Measurements from ENCODE around the gene KPNA3.
"Not testable (repeated sequence)": the region's sequence is repeated elsewhere in the genome, so short reads cannot be mapped to it uniquely, and the experiment has no call there.

Gene KPNA3

DNA sequence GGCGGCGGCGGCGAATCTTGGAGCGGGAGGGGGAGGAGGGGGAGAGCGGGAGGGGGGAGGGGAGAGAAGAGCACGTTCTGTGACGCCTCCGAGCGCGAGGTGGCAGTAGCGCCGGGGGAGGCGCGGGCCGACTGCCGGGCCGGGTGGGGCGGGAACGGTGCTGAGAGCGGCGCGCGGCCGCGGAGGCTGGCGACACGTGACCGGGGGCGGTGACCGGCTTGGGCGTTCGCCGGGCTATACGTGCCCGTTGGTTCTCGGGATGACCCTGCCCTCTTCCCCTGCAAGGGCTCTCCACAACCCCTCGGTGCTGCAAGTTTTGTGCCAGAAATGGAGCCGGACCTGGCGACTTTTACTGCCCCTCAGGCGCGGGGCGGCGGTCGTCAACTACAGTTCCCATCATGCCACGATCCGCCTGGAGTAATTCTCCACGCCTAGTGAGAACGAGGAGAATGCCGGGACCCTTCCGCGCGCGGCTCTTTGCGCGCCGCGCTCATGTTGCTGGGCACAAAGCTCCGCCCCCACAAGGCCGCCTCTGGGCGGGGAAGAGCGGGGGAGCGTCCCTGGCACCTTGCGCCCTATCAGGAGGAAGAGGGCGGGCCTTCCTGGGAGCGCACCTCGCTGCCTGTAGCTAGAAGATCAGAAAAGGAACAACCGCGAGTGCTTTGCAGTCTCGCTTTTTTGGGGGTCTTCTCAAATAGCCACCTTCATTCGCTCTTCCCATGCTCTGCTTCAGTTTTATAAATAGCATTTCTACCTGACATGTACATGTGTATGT lies at the start of gene KPNA3:
KPNA3 (minus strand) TSS at position 133 of the 775 bp plus-strand sequence. CDS start 176 bp downstream, outside the sequence.
- DNase-seq (ENCODE audit: extremely low spot score, insufficient read length, low read depth) (peak; percentile 87), FAIRE-seq (peak; percentile 91)

- FAIRE-seq (no peak), DNase-seq (ENCODE audit: extremely low spot score, insufficient read length, low read depth) (no peak)
These were observed 49.5 kb upstream of the KPNA3 start for GRCh38 chr13:49841964-49842363.

DNA sequence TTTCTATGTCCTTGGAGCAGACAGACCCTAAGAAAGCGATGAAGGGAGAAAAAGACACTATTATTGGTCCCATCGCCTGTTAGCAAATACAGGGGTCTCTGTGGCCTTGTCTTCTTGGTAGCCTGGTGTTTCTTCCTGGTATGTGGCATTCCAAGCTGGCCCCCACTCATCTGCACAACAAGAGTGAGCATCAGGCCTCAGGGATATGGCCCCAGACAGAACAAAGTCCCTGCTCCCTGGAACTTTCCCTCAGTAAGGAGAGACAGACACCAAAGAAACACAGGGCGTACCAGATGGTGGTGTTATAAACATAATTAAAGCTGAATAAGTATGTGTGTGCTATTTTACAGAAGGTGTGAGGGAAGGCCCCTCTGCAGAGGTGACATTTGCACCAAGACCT lies 48.2 kb upstream of the KPNA3 start:
- DNase-seq (ENCODE audit: extremely low spot score, insufficient read length, low read depth), result no peak
- FAIRE-seq, result no peak

DNA sequence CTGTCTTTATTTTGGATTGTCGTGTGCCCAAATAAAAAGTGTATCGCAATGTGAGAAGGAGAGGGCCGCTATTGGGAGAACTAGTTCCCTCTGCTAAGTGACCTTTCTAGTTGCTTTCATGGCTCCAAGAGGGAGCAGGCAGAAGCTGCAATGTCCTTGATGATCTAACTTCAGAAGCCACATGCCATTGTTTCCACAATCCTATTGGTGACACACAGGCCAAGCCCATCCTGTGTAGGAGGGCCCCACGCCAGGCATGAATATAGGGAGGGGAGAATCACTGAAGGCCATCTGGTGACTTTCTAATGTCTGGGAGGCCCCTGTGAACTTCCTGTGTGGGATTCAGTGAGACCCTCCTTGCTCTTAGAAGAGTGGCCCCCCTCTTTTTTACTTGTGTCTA lies 47.8 kb upstream of the KPNA3 start:
- DNase-seq (ENCODE audit: extremely low spot score, insufficient read length, low read depth), result no peak
- no peak for FAIRE-seq

- DNase-seq (ENCODE audit: extremely low spot score, insufficient read length, low read depth) (no peak), FAIRE-seq (no peak)
These were observed 46.5 kb upstream of the KPNA3 start for GRCh38 chr13:49838989-49839388.

- DNase-seq (ENCODE audit: extremely low spot score, insufficient read length, low read depth) (no peak), FAIRE-seq (no peak)
These were observed 44.0 kb upstream of the KPNA3 start for GRCh38 chr13:49836516-49836915.

DNA sequence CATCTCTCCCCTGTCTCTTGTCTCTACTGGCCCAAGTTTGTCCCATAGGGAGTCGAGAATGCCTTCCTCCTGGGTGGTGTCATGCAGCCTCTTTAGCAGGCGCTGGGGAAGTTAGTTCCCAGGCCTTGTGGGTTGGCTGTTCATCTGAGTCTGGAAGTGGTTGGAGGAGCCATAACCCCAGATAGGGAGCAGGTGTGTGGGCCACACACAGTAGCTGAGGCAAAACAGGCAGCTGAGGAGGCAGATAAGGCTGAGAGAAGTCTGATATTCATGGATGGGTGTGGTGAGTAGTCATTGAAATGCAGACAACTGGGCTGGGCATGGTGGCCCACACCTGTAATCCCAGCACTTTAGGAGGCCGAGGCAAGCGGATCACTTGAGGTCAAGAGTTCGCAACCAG lies 40.9 kb upstream of the KPNA3 start:
- FAIRE-seq, result no peak
- DNase-seq (ENCODE audit: extremely low spot score, insufficient read length, low read depth), result no peak

GRCh38 chr13:49831455-49831854 lies 39.0 kb upstream of the KPNA3 start:
- DNase-seq (ENCODE audit: extremely low spot score, insufficient read length, low read depth) (no peak), FAIRE-seq (no peak)

DNA sequence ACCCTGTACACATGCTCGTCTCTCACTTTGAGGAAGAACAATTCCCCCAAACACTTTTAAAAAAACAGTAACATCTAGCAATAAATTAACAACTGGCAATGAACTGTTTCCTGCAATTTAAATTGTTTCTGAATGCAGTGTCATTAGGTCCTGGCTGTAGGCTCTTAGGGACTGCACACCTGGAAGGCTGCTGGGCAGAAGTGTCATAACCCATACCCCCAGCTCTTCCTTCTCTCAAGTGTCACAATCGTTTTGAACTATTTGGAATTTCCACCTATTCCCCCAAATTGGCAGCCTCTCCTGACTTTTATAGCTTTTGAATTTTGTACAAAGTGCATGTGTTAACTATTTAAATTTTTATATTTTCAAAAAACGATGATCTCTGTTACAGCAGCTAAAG lies 38.2 kb upstream of the KPNA3 start:
- FAIRE-seq (no peak), DNase-seq (ENCODE audit: extremely low spot score, insufficient read length, low read depth) (no peak)

GRCh38 chr13:49829715-49830114 lies 37.2 kb upstream of the KPNA3 start:
- no peak for FAIRE-seq
- no peak for DNase-seq (ENCODE audit: extremely low spot score, insufficient read length, low read depth)

DNA sequence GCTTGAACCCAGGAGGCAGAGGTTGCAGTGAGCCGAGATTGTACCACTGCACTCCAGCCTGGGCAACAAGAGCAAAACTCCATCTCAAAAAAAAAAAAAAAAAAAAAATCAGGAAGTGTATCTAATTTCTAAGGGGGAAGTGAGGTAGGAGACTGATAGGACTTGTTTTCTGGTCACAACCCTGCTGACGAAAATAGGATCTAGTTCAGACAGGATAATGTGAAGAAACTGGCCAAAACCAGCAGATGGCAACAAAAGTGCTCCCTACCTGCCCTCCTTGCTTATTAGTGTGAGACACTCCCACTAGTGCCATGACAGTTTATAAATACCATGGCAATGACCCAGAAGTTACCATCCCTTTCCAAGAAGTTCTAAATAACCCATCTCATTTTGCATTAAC lies 36.0 kb upstream of the KPNA3 start:
- FAIRE-seq, result no peak
- DNase-seq (ENCODE audit: extremely low spot score, insufficient read length, low read depth), result no peak

- no peak for DNase-seq (ENCODE audit: extremely low spot score, insufficient read length, low read depth)
- no peak for FAIRE-seq
These were observed 35.4 kb upstream of the KPNA3 start for GRCh38 chr13:49827891-49828290.

GRCh38 chr13:49827336-49827735 lies 34.9 kb upstream of the KPNA3 start:
- FAIRE-seq (no peak), DNase-seq (ENCODE audit: extremely low spot score, insufficient read length, low read depth) (no peak)

- FAIRE-seq (no peak), DNase-seq (ENCODE audit: extremely low spot score, insufficient read length, low read depth) (no peak)
These were observed 28.9 kb upstream of the KPNA3 start for GRCh38 chr13:49821216-49822009.

DNA sequence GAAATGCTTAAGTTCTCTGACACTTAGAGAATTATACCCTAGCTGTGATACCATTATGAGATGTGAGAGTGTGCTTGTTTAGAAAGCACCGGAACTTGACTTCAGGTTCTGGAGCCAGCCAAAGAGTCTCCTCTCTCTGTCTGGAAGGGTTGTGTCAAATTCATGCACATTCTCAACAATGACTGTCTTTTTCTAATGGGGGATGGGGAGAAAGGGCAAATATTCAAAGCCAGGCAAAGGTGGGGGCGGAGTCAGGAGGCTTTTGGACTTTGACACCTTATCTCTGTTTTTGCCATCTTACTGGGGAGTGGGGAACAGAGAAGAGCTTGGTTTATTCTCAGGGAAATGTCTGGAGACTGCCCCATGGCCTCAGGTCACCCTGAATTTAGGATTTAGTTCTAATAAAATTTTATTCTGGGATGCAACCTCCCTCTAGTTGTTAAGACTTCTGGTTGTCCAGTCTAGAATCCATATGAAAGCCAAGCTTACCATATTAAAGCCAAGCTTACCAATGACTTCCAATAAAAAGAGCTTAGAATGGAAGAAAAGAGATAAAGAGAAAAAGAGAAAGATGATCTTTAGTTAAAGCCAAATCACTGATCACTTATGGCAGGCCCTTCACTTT lies 28.2 kb upstream of the KPNA3 start:
- FAIRE-seq, result no peak
- DNase-seq (ENCODE audit: extremely low spot score, insufficient read length, low read depth), result no peak

- DNase-seq (ENCODE audit: extremely low spot score, insufficient read length, low read depth); FAIRE-seq: not testable (repeated sequence)
These were observed 23.6 kb upstream of the KPNA3 start for GRCh38 chr13:49816047-49816446.

DNA sequence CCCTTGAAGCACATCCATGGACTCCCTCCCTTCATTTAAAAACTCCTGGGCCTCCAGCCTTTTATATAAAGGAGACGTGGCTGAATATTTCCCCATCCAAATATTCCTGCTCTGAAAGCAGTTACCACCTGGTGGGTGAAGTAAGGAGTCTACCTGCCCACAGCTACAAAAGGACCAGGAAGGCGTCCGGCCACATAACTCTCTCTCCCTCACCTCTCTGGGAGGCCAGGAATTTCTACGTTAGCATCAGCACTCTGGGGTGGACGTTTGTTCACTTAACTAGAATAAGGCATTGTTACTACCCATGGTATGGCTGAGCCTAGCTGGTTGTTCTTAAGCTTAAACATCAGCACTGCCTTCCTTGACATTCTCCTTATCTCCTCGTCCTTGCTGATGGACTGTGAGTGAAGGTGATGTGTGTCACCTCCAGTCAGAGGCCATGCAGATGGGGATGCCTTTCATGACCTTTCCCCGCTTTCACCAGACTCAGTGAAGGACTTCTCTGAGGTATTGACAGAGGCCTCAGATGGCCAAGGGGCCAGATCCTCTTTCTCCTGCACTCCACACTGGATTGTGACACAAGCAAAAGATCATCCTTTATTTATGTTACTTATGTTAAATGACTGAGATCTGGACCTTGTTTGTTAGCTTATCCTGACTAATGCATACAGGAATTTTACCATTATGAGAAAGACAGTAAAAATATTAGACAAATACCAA lies 22.2 kb upstream of the KPNA3 start:
- DNase-seq (ENCODE audit: extremely low spot score, insufficient read length, low read depth) (no peak), FAIRE-seq (no peak)

DNA sequence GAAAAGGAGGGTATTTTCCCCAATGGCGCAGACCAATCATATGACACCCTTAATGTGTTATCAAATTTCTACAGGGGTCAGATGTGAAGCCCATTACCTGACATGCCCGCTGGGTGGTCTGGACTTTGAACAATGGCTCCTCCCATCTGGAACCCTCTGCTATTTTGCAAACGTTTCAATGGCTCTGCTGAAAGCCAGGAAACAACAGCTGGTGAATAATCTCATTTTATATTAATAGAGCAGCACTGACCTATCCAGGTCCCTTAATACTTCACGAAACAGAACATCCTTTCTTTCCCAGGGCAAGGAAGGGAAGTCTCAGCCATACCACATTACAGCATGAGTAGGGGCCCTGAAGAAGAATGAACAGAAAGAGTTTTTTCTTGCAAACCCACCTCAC lies 20.3 kb upstream of the KPNA3 start:
- FAIRE-seq, result no peak
- no peak for DNase-seq (ENCODE audit: extremely low spot score, insufficient read length, low read depth)

- FAIRE-seq, result no peak
These were observed 19.0 kb upstream of the KPNA3 start for GRCh38 chr13:49811527-49811908.

More at GRCh38 chr13:49811527-49811908, 19.0 kb upstream of the KPNA3 start:
- no peak for DNase-seq (ENCODE audit: extremely low spot score, insufficient read length, low read depth)
